ENCODE results near the gene LRRTM2. TPM values are rescaled to one million over a fixed set of nuclear protein-coding genes. Genes with fewer than 3 reads are reported as not detected.

Gene LRRTM2
- total and polyA plus RNA-seq, 2 of the 4 experiments (the other 2 are of a cell fraction), result 0.53 to 2.0 TPM

DNA sequence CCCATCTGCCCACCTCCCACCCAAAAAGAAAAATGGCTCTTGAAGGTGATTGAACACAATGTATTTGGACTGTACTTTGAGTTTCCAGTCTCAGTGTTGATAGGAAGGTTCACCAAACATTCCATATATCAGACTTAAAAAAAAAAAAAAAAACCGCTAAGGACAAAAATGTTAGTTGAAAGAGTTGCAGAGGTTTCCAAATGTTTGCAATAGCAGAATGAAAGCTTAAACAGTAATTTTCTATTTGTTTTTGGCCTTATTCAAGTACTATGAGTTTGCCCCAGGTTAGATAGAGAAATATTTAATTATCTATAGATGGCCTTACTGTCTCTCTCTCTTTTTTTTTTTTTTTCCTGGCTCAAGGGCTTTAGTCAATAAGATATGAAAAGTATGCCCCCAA lies 6.1 kb downstream of the LRRTM2 start:
- H3K27ac ChIP-seq (ENCODE audit: insufficient read depth, low read length), result no peak overlapping the region
- peaks cover 64% of the 10 kb centered on the region for H4K20me1 ChIP-seq (ENCODE audit: insufficient read depth, low read length)
- intact Hi-C loops (cut with micrococcal nuclease), result no loop called here

More for the DNA sequence above, 6.1 kb downstream of the LRRTM2 start:
- Histone ChIP-seq H4K5ac (ENCODE audit: low read depth, low read length) (no peak overlapping the region), H3K36me3 (ENCODE audit: control insufficient read depth, insufficient read depth, low read length) (peaks cover 7% of the 10 kb centered on the region), H3K79me1 (ENCODE audit: low read depth in 1 of 2, low read length in 2 of 2) (peaks cover 41 to 68% of the 10 kb centered on the region in 2 experiments), H3K9ac (ENCODE audit: low read depth, low read length) (no peak overlapping the region), H3K4ac (ENCODE audit: low read depth, low read length) (no peak overlapping the region), H4K91ac (ENCODE audit: insufficient read depth, low read depth, low read length) (no peak overlapping the region), H3K9me3 (ENCODE audit: control insufficient read depth, insufficient read depth, low read length) (no peaks in the 10 kb centered on the region), H2BK20ac (ENCODE audit: low read depth, low read length) (no peak overlapping the region), H3K27me3 (ENCODE audit: control insufficient read depth, insufficient read depth, low read length) (no peaks in the 10 kb centered on the region), H2AK9ac (replicated peaks; ENCODE audit: low read depth, low read length, poor library complexity) (no peak overlapping the region), H3K14ac (replicated peaks; ENCODE audit: low read depth, low read length) (no peak overlapping the region), H3K18ac (ENCODE audit: low read depth, low read length) (no peak overlapping the region), H2AK5ac (ENCODE audit: low read depth, low read length) (no peak overlapping the region), H2AFZ (replicated peaks; ENCODE audit: low read length, poor library complexity) (no peak overlapping the region), H3K23ac (ENCODE audit: low read depth, low read length) (no peak overlapping the region), H3K4me2 (ENCODE audit: low read depth, low read length) (no peak overlapping the region), H4K8ac (ENCODE audit: low read depth in 2 of 2, low read length in 2 of 2) (no peak overlapping the region), H2BK5ac (ENCODE audit: low read depth, low read length, poor library complexity, severe bottlenecking) (no peak overlapping the region), H3K9me1 (ENCODE audit: insufficient read depth, low read length) (peaks cover 26% of the 10 kb centered on the region), H3K4me3 (ENCODE audit: insufficient read depth, low read depth, low read length) (no peak overlapping the region), H3K56ac (ENCODE audit: extremely low read depth, insufficient read depth, low read length) (no peak overlapping the region), H2BK15ac (ENCODE audit: low read depth, low read length) (no peak overlapping the region), H2BK120ac (ENCODE audit: low read depth, low read length) (no peak overlapping the region), H3K4me1 (ENCODE audit: control insufficient read depth, insufficient read depth, low read length) (peaks cover 19% of the 10 kb centered on the region)
- CTCF ChIA-PET, result interaction anchor here (0.6 kb wide), 1 partner anchor 406 kb away, joined by 3 read pairs; no protein-coding TSS in a partner anchor
- no peak for TF ChIP-seq FOS (IDR thresholded peaks at IDR 0.05; ENCODE audit: low read depth, low read length)
- in situ Hi-C loops (cut with MboI; ENCODE audit: low sequenced_read_pairs), result no loop called here
- dilution Hi-C loops (cut with HindIII; ENCODE audit: low sequenced_read_pairs, unreplicated experiment), result no loop called here
- no TSS peak for BruUV-seq (replicated peaks)
- DNase-seq (no peak), ATAC-seq (ENCODE audit: low read depth) (no peak)
- WGBS, 2 experiments (ENCODE audit: extremely low coverage in 2 of 2, insufficient read length in 1 of 2), result no CpG with 5 or more reads among the region's 1 CpG
- POLR2A ChIA-PET (ENCODE audit: unreplicated experiment), result no interaction called here
